ENCODE data around the gene RFX5. TPM values are rescaled to one million over a fixed set of nuclear protein-coding genes. Genes with fewer than 3 reads are reported as not detected.
A peak's percentile ranks its signal among the peaks of the same experiment; 100 is the strongest.

Gene RFX5
- total and polyA plus RNA-seq, 2 of the 13 experiments (the other 11 are each of a cell fraction or from before 2014, with no cell fraction given), result 17.9 to 36.2 TPM

DNA sequence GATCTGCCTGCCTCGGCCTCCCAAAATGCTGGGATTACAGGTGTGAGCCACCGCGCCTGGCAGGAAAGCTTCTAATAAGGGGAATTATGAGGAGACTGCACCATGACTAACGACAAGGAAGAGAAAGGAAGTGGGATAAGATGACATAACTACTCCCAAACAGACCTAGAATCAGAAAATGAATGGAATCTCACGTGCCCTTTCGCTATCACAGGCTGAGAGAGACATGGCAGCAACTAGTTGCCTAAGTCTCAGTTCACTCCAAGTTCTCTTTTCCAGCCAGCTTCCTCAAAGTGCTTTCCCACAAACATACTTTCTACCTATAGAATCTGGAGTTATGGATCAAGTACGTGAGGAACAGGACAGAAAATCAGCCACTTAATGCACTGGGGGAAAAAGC lies 21.8 kb downstream of the RFX5 start (continued):
- TF ChIP-seq ZFP1 (CRISPR knock-in tag; IDR thresholded peaks at IDR 0.05), result no peak
- TF ChIP-seq, protein P1, sequence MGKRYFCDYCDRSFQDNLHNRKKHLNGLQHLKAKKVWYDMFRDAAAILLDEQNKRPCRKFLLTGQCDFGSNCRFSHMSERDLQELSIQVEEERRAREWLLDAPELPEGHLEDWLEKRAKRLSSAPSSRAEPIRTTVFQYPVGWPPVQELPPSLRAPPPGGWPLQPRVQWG (CRISPR knock-in tag; IDR thresholded peaks at IDR 0.05; ENCODE audit: borderline replicate concordance, low read depth), result no peak

DNA sequence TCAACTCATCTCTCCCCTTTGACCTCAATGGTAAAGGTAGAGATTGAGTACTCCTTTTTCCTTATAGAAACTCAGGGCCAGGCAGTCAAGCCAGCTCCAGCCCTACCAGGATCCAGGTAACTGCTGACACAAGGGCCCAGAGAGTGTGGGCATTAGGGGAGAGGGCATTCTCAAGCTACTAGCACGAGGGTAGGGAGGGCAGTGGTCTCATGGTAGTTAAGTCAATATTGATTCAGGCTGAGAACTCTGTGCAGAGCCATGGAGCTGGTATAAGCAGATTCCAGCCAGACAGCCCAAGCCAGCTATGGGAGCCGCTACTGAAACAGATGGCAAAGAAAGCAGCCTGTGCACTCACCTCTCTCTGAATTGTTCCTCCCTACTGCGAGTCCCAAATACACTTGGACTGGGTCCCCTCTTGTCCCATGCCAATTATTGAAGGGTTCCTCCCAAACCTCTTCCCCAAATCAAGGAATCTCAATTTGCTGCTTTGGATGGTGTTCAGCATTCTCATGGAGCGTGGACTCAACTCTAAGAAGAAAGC lies 22.6 kb downstream of the RFX5 start:
- DNase-seq (ENCODE audit: low spot score), result peak; percentile 14
- Histone ChIP-seq H3K4me3 (replicated peaks in 1 of 3; ENCODE audit: insufficient read depth in 1 of 3, low read depth in 2 of 3, low read length in 3 of 3) (no peak overlapping the region), H3K79me2 (ENCODE audit: insufficient read depth, low read length) (peaks cover 18% of the 10 kb centered on the region), H3K9me3 (ENCODE audit: low read length) (no peaks in the 10 kb centered on the region), H3K9ac (ENCODE audit: insufficient read depth, low read depth, low read length) (no peak overlapping the region; the same call in 1 of the 2 replicates), H3K27me3 (ENCODE audit: control insufficient read depth in 1 of 2, insufficient read depth in 2 of 2, low read length in 2 of 2) (no peaks in the 10 kb centered on the region; a peak in 1 of 5 replicates), H3K4me1 (ENCODE audit: insufficient read depth, low read length) (peaks cover 33% of the 10 kb centered on the region), H3K27ac (ENCODE audit: extremely low read length, insufficient read depth, low read length) (no peak overlapping the region), H3K36me3 (replicated peaks in 1 of 2; ENCODE audit: control insufficient read depth in 1 of 2, insufficient read depth in 2 of 2, low read length in 2 of 2) (peaks cover 6% of the 10 kb centered on the region in 2 experiments), H4K20me1 (ENCODE audit: insufficient read depth, low read length) (no peaks in the 10 kb centered on the region), H3K4me2 (ENCODE audit: low read depth, low read length) (no peak overlapping the region; the same call in 1 of the 2 replicates), H2AFZ (ENCODE audit: low read length) (no peak overlapping the region)
- intact Hi-C loops (cut with micrococcal nuclease; ENCODE audit: unreplicated experiment) (no loop called here), in situ Hi-C loops (cut with HindIII; ENCODE audit: extremely low pct_ligation_motif_present, low pct_unique_long_range_greater_than_20kb) (no loop called here)
- FAIRE-seq, result no peak
- BruUV-seq (replicated peaks), result no TSS peak
- TF ChIP-seq, protein P2, sequence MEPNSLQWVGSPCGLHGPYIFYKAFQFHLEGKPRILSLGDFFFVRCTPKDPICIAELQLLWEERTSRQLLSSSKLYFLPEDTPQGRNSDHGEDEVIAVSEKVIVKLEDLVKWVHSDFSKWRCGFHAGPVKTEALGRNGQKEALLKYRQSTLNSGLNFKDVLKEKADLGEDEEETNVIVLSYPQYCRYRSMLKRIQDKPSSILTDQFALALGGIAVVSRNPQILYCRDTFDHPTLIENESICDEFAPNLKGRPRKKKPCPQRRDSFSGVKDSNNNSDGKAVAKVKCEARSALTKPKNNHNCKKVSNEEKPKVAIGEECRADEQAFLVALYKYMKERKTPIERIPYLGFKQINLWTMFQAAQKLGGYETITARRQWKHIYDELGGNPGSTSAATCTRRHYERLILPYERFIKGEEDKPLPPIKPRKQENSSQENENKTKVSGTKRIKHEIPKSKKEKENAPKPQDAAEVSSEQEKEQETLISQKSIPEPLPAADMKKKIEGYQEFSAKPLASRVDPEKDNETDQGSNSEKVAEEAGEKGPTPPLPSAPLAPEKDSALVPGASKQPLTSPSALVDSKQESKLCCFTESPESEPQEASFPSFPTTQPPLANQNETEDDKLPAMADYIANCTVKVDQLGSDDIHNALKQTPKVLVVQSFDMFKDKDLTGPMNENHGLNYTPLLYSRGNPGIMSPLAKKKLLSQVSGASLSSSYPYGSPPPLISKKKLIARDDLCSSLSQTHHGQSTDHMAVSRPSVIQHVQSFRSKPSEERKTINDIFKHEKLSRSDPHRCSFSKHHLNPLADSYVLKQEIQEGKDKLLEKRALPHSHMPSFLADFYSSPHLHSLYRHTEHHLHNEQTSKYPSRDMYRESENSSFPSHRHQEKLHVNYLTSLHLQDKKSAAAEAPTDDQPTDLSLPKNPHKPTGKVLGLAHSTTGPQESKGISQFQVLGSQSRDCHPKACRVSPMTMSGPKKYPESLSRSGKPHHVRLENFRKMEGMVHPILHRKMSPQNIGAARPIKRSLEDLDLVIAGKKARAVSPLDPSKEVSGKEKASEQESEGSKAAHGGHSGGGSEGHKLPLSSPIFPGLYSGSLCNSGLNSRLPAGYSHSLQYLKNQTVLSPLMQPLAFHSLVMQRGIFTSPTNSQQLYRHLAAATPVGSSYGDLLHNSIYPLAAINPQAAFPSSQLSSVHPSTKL (CRISPR knock-in tag; IDR thresholded peaks at IDR 0.05), result 0 out of 2 replicates have a peak, but pooled peaks have one; percentile 12
- no peak for TF ChIP-seq ATRX (CRISPR knock-in tag; IDR thresholded peaks at IDR 0.05; ENCODE audit: borderline replicate concordance)
- TF ChIP-seq FOXA3 (CRISPR knock-in tag; IDR thresholded peaks at IDR 0.05), result peak; percentile 58
- 0 out of 2 replicates have a peak, but pooled peaks have one; percentile 45 for TF ChIP-seq FOXA1 (IDR thresholded peaks at IDR 0.05)
- peak; percentile 57; the same call in 1 of the 2 replicates for TF ChIP-seq FOXA1 (CRISPR knock-in tag; IDR thresholded peaks at IDR 0.05)
- peak; percentile 89 for TF ChIP-seq ZNF335 (CRISPR knock-in tag; IDR thresholded peaks at IDR 0.05)
- TF ChIP-seq, protein P3, sequence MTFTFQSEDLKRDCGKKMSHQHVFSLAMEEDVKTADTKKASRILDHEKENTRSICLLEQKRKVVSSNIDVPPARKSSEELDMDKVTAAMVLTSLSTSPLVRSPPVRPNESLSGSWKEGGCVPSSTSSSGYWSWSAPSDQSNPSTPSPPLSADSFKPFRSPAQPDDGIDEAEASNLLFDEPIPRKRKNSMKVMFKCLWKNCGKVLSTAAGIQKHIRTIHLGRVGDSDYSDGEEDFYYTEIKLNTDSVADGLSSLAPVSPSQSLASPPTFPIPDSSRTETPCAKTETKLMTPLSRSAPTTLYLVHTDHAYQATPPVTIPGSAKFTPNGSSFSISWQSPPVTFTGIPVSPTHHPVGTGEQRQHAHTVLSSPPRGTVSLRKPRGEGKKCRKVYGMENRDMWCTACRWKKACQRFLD (CRISPR knock-in tag; IDR thresholded peaks at IDR 0.05; ENCODE audit: borderline replicate concordance), result no peak
- TF ChIP-seq, protein P4, sequence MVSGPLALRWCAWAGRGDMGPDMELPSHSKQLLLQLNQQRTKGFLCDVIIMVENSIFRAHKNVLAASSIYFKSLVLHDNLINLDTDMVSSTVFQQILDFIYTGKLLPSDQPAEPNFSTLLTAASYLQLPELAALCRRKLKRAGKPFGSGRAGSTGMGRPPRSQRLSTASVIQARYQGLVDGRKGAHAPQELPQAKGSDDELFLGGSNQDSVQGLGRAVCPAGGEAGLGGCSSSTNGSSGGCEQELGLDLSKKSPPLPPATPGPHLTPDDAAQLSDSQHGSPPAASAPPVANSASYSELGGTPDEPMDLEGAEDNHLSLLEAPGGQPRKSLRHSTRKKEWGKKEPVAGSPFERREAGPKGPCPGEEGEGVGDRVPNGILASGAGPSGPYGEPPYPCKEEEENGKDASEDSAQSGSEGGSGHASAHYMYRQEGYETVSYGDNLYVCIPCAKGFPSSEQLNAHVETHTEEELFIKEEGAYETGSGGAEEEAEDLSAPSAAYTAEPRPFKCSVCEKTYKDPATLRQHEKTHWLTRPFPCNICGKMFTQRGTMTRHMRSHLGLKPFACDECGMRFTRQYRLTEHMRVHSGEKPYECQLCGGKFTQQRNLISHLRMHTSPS (CRISPR knock-in tag; IDR thresholded peaks at IDR 0.05; ENCODE audit: low read depth), result peak; percentile 78; the same call in 1 of the 2 replicates
- TF ChIP-seq SCMH1 (CRISPR knock-in tag; IDR thresholded peaks at IDR 0.05; ENCODE audit: borderline replicate concordance), result no peak
- TF ChIP-seq HNRNPLL (IDR thresholded peaks at IDR 0.05; ENCODE audit: low read depth, low read length, poor library complexity, severe bottlenecking), result no peak
- TF ChIP-seq, protein P5, sequence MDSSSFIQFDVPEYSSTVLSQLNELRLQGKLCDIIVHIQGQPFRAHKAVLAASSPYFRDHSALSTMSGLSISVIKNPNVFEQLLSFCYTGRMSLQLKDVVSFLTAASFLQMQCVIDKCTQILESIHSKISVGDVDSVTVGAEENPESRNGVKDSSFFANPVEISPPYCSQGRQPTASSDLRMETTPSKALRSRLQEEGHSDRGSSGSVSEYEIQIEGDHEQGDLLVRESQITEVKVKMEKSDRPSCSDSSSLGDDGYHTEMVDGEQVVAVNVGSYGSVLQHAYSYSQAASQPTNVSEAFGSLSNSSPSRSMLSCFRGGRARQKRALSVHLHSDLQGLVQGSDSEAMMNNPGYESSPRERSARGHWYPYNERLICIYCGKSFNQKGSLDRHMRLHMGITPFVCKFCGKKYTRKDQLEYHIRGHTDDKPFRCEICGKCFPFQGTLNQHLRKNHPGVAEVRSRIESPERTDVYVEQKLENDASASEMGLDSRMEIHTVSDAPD (CRISPR knock-in tag; IDR thresholded peaks at IDR 0.05), result no peak
- no peak for TF ChIP-seq ZNF607 (CRISPR knock-in tag; IDR thresholded peaks at IDR 0.05; ENCODE audit: borderline replicate concordance)
- 81% methylated on average over 4 of the region's 4 CpGs for WGBS (ENCODE audit: low lambda C conversion rate)
- ChIA-PET POLR2A (interaction anchor here (0.7 to 1.2 kb wide), 2 partner anchors 13 to 43 kb away, joined by 3 read pairs; no protein-coding TSS in a partner anchor), CTCF (ENCODE audit: low intra/inter-chr PET ratio, low total read pairs) (no interaction called here)
- ATAC-seq, result no peak; the same call in 2 of the 3 replicates

Measured in HepG2 (cell line).